GM23338 (cell line): ENCODE measurements around the gene HS1BP3. TPM values are rescaled to one million over a fixed set of nuclear protein-coding genes. Genes with fewer than 3 reads are reported as not detected.

ENCODE experiments used
- ATAC-seq: fragments of 200-7000 bp; cut with Tn5 transposase; 3 replicates; pipeline ENCODE4 v1.9.1; 2020
- DNase-seq: peaks from one replicate; pipeline ENCODE4 v3.0.0-alpha.2; 2015; ENCODE audit warnings: low spot score
- H2AFZ ChIP-seq: fragments of 200-600 bp; sonication (generic); 2 replicates; pipeline ENCODE4 v1.8.0; 2016; ENCODE audit warnings: antibody characterized with exemption, mild to moderate bottlenecking, moderate library complexity
- H3F3A ChIP-seq: fragments of 200-600 bp; sonication (generic); replicated peaks from 2 replicates; pipeline ENCODE4 v1.8.0; 2017; ENCODE audit warnings: antibody characterized with exemption, mixed run types, low read depth
- H3K27ac ChIP-seq: fragments of 200-600 bp; sonication (generic); 2 replicates; pipeline ENCODE4 v1.6.1; 2016; ENCODE audit warnings: low read depth
- H3K27me3 ChIP-seq: fragments of 200-600 bp; sonication (generic); 2 replicates; pipeline ENCODE4 v1.8.0; 2016; ENCODE audit warnings: mild to moderate bottlenecking, mixed run types, moderate library complexity; ENCODE audit not compliant: insufficient read depth
- H3K36me3 ChIP-seq: fragments of 200-600 bp; sonication (generic); 2 replicates; pipeline ENCODE4 v1.8.0; 2016; ENCODE audit warnings: mild to moderate bottlenecking; ENCODE audit not compliant: insufficient read depth
- H3K4me1 ChIP-seq: fragments of 200-600 bp; sonication (generic); 2 replicates; pipeline ENCODE4 v1.8.0; 2016; ENCODE audit warnings: mild to moderate bottlenecking, moderate library complexity; ENCODE audit not compliant: insufficient read depth
- H3K4me2 ChIP-seq: fragments of 200-600 bp; sonication (generic); 2 replicates; pipeline ENCODE4 v1.7.1; 2017; ENCODE audit warnings: mixed run types
- H3K4me3 ChIP-seq: fragments of 200-600 bp; sonication (generic); 2 replicates; pipeline ENCODE4 v1.6.1; 2016; ENCODE audit warnings: mixed run types
- H3K79me2 ChIP-seq: fragments of 200-600 bp; sonication (generic); replicated peaks from 2 replicates; pipeline ENCODE4 v1.8.0; 2017; ENCODE audit warnings: mild to moderate bottlenecking; ENCODE audit not compliant: insufficient read depth
- H3K9me2 ChIP-seq: fragments of 200-600 bp; sonication (generic); 2 replicates; pipeline ENCODE4 v1.8.0; 2017; ENCODE audit not compliant: insufficient read depth
- H4K20me1 ChIP-seq: fragments of 200-600 bp; sonication (generic); replicated peaks from 2 replicates; pipeline ENCODE4 v1.8.0; 2017; ENCODE audit warnings: mild to moderate bottlenecking; ENCODE audit not compliant: insufficient read depth
- H3K27ac Mint-ChIP-seq: 2 replicates; pipeline ENCODE4 v1.8.0; 2020; ENCODE audit warnings: inconsistent platforms, mild to moderate bottlenecking, moderate library complexity, mixed read lengths
- H3K27me3 Mint-ChIP-seq: 3 replicates; pipeline ENCODE4 v1.8.0; 2022; ENCODE audit warnings: low read depth, mild to moderate bottlenecking, moderate library complexity, mixed read lengths, inconsistent platforms; ENCODE audit not compliant: insufficient read depth, poor library complexity
- H3K36me3 Mint-ChIP-seq: 3 replicates; pipeline ENCODE4 v1.8.0; 2021; ENCODE audit warnings: low read depth, mild to moderate bottlenecking, inconsistent platforms, moderate library complexity, mixed read lengths
- H3K4me1 Mint-ChIP-seq: 3 replicates; pipeline ENCODE4 v1.8.0; 2020; ENCODE audit warnings: mild to moderate bottlenecking, inconsistent platforms, mixed read lengths
- H3K4me3 Mint-ChIP-seq: 3 replicates; pipeline ENCODE4 v1.8.0; 2021; ENCODE audit warnings: moderate library complexity, mild to moderate bottlenecking, inconsistent platforms, mixed read lengths
- H3K9me3 Mint-ChIP-seq: 3 replicates; pipeline ENCODE4 v1.8.0; 2020; ENCODE audit warnings: moderate library complexity, mild to moderate bottlenecking, inconsistent platforms, mixed read lengths
- CREB1 ChIP-seq: fragments of 250-450 bp; sonication (Bioruptor Pico); IDR thresholded peaks from 2 replicates; pipeline ENCODE4 v1.5.0; 2020; ENCODE audit warnings: low read depth, mild to moderate bottlenecking, moderate library complexity
- EZH2 ChIP-seq: fragments of 200-600 bp; sonication (generic); IDR thresholded peaks from one replicate; pipeline ENCODE4 v1.8.0; 2017; ENCODE audit warnings: antibody characterized with exemption, mild to moderate bottlenecking, low read depth; ENCODE audit not compliant: unreplicated experiment
- EZH2phosphoT487 ChIP-seq: fragments of 200-600 bp; sonication (generic); IDR thresholded peaks from one replicate; pipeline ENCODE4 v1.8.1; 2018; ENCODE audit warnings: antibody characterized with exemption; ENCODE audit not compliant: unreplicated experiment
- JUNB ChIP-seq: IDR thresholded peaks from one replicate; pipeline ENCODE4 v1.6.1; 2016; ENCODE audit warnings: antibody characterized with exemption; ENCODE audit not compliant: unreplicated experiment
- NANOG ChIP-seq: IDR thresholded peaks from 2 replicates; pipeline ENCODE4 v1.6.1; 2016; ENCODE audit warnings: antibody characterized with exemption, borderline replicate concordance
- POLR2AphosphoS5 ChIP-seq: IDR thresholded peaks from 2 replicates; pipeline ENCODE4 v1.6.1; 2016; ENCODE audit warnings: antibody characterized with exemption, low read depth
- ZNF114 ChIP-seq: fragments of 250-450 bp; sonication (Bioruptor Pico); IDR thresholded peaks from 2 replicates; pipeline ENCODE4 v1.5.0; 2020; ENCODE audit warnings: mild to moderate bottlenecking, moderate library complexity
- ZNF331 ChIP-seq: fragments of 250-450 bp; sonication (Bioruptor Pico); IDR thresholded peaks from 2 replicates; pipeline ENCODE4 v1.5.0; 2020; ENCODE audit warnings: low read depth, mild to moderate bottlenecking, moderate library complexity
- polyA plus RNA-seq: library from polyadenylated mRNA; unstranded; fragments of >200 nt; fragmentation: Nextera tagmentation; extraction: Ambion mirVana; gene quantifications from 2 replicates; pipeline ENCODE4 v1.2.1, GENCODE V29; 2016
- total RNA-seq: library from RNA; depleted of rRNA; stranded (reverse); fragments of >200 nt; shearing (Covaris generic); gene quantifications from 2 replicates; pipeline ENCODE4 v1.2.3, GENCODE V29; 2014
- TF ChIP-seq, protein P1 (sequence below): IDR thresholded peaks from 2 replicates; pipeline ENCODE4 v1.6.1; 2016; ENCODE audit warnings: antibody characterized with exemption
- TF ChIP-seq, protein P2 (sequence below), 2 experiments: fragments of 200-600 bp in 1 of 2; sonication (generic) in 1 of 2; conservative IDR thresholded peaks; 2 replicates each; pipeline versions ENCODE4 v1.5.1 to v1.6.1; 2016 to 2017; ENCODE audit warnings: antibody characterized with exemption in 2 of 2, low read depth in 2 of 2, mild to moderate bottlenecking in 2 of 2, moderate library complexity in 1 of 2
- TF ChIP-seq, protein P3 (sequence below): IDR thresholded peaks from one replicate; pipeline ENCODE4 v1.6.1; 2018; ENCODE audit warnings: antibody characterized with exemption; ENCODE audit not compliant: unreplicated experiment
- TF ChIP-seq, protein P4 (sequence below): fragments of 250-450 bp; sonication (Bioruptor Pico); IDR thresholded peaks from 2 replicates; pipeline ENCODE4 v1.5.0; 2020; ENCODE audit warnings: mild to moderate bottlenecking, moderate library complexity

HS1BP3 gene
- total and polyA plus RNA-seq, 2 experiments from 2014 or later = 7.2 to 15.0 TPM

DNA sequence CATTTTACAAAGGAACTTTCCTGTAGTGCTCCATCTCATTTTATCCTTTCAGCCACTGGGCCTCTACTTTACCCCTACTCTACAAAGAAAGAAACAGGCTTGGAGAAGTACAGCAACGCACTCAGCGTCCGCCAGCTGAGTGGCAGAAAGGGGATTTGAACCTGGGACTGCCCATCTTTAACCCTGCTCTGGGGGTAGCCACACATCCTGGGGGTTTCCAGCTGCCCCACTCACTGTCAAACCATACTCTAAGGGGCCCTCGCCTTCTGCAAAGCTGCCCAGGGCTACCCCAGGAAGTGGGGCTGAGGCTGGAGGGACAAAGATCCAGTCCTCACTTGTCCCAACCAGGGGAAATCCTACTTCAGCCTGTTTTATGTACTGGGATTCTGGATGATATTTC, 17.9 kb downstream of the HS1BP3 start:
- H4K20me1 ChIP-seq = no peaks in the 10 kb centered on the region
- no peaks in the 10 kb centered on the region for H3K9me3 Mint-ChIP-seq
- no peak overlapping the region for H3K4me3 ChIP-seq
- no peak for DNase-seq
- no peak overlapping the region for H3K27ac Mint-ChIP-seq
- peaks cover 3% of the 10 kb centered on the region for H3K27me3 Mint-ChIP-seq
- no peaks in the 10 kb centered on the region for H3K36me3 ChIP-seq
- no peak overlapping the region for H3K27ac ChIP-seq
- no peaks in the 10 kb centered on the region for H3F3A ChIP-seq
- no peaks in the 10 kb centered on the region; the same call in 2 of the 3 replicates for H3K36me3 Mint-ChIP-seq
- H3K79me2 ChIP-seq = no peaks in the 10 kb centered on the region
- no peak for ATAC-seq
- peaks cover 31% of the 10 kb centered on the region for H3K4me1 Mint-ChIP-seq
- no peaks in the 10 kb centered on the region; the same call in 1 of the 2 replicates for H3K9me2 ChIP-seq
- no peak overlapping the region for H2AFZ ChIP-seq
- H3K4me1 ChIP-seq = peaks cover 6% of the 10 kb centered on the region
- TF ChIP-seq, protein P1, sequence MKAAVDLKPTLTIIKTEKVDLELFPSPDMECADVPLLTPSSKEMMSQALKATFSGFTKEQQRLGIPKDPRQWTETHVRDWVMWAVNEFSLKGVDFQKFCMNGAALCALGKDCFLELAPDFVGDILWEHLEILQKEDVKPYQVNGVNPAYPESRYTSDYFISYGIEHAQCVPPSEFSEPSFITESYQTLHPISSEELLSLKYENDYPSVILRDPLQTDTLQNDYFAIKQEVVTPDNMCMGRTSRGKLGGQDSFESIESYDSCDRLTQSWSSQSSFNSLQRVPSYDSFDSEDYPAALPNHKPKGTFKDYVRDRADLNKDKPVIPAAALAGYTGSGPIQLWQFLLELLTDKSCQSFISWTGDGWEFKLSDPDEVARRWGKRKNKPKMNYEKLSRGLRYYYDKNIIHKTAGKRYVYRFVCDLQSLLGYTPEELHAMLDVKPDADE = no peak
- TF ChIP-seq CREB1 (CRISPR knock-in tag) (no peak), ZNF331 (CRISPR knock-in tag) (no peak), EZH2 (no peak), POLR2AphosphoS5 (no peak), ZNF114 (CRISPR knock-in tag) (no peak), NANOG (no peak), EZH2phosphoT487 (no peak), JUNB (no peak)
- TF ChIP-seq, protein P2, sequence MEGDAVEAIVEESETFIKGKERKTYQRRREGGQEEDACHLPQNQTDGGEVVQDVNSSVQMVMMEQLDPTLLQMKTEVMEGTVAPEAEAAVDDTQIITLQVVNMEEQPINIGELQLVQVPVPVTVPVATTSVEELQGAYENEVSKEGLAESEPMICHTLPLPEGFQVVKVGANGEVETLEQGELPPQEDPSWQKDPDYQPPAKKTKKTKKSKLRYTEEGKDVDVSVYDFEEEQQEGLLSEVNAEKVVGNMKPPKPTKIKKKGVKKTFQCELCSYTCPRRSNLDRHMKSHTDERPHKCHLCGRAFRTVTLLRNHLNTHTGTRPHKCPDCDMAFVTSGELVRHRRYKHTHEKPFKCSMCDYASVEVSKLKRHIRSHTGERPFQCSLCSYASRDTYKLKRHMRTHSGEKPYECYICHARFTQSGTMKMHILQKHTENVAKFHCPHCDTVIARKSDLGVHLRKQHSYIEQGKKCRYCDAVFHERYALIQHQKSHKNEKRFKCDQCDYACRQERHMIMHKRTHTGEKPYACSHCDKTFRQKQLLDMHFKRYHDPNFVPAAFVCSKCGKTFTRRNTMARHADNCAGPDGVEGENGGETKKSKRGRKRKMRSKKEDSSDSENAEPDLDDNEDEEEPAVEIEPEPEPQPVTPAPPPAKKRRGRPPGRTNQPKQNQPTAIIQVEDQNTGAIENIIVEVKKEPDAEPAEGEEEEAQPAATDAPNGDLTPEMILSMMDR (conservative IDR thresholded peaks at IDR 0.05; ENCODE audit: low read depth in 2 of 2) = no peak
- TF ChIP-seq, protein P3, sequence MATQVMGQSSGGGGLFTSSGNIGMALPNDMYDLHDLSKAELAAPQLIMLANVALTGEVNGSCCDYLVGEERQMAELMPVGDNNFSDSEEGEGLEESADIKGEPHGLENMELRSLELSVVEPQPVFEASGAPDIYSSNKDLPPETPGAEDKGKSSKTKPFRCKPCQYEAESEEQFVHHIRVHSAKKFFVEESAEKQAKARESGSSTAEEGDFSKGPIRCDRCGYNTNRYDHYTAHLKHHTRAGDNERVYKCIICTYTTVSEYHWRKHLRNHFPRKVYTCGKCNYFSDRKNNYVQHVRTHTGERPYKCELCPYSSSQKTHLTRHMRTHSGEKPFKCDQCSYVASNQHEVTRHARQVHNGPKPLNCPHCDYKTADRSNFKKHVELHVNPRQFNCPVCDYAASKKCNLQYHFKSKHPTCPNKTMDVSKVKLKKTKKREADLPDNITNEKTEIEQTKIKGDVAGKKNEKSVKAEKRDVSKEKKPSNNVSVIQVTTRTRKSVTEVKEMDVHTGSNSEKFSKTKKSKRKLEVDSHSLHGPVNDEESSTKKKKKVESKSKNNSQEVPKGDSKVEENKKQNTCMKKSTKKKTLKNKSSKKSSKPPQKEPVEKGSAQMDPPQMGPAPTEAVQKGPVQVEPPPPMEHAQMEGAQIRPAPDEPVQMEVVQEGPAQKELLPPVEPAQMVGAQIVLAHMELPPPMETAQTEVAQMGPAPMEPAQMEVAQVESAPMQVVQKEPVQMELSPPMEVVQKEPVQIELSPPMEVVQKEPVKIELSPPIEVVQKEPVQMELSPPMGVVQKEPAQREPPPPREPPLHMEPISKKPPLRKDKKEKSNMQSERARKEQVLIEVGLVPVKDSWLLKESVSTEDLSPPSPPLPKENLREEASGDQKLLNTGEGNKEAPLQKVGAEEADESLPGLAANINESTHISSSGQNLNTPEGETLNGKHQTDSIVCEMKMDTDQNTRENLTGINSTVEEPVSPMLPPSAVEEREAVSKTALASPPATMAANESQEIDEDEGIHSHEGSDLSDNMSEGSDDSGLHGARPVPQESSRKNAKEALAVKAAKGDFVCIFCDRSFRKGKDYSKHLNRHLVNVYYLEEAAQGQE = no peak
- TF ChIP-seq, protein P4, sequence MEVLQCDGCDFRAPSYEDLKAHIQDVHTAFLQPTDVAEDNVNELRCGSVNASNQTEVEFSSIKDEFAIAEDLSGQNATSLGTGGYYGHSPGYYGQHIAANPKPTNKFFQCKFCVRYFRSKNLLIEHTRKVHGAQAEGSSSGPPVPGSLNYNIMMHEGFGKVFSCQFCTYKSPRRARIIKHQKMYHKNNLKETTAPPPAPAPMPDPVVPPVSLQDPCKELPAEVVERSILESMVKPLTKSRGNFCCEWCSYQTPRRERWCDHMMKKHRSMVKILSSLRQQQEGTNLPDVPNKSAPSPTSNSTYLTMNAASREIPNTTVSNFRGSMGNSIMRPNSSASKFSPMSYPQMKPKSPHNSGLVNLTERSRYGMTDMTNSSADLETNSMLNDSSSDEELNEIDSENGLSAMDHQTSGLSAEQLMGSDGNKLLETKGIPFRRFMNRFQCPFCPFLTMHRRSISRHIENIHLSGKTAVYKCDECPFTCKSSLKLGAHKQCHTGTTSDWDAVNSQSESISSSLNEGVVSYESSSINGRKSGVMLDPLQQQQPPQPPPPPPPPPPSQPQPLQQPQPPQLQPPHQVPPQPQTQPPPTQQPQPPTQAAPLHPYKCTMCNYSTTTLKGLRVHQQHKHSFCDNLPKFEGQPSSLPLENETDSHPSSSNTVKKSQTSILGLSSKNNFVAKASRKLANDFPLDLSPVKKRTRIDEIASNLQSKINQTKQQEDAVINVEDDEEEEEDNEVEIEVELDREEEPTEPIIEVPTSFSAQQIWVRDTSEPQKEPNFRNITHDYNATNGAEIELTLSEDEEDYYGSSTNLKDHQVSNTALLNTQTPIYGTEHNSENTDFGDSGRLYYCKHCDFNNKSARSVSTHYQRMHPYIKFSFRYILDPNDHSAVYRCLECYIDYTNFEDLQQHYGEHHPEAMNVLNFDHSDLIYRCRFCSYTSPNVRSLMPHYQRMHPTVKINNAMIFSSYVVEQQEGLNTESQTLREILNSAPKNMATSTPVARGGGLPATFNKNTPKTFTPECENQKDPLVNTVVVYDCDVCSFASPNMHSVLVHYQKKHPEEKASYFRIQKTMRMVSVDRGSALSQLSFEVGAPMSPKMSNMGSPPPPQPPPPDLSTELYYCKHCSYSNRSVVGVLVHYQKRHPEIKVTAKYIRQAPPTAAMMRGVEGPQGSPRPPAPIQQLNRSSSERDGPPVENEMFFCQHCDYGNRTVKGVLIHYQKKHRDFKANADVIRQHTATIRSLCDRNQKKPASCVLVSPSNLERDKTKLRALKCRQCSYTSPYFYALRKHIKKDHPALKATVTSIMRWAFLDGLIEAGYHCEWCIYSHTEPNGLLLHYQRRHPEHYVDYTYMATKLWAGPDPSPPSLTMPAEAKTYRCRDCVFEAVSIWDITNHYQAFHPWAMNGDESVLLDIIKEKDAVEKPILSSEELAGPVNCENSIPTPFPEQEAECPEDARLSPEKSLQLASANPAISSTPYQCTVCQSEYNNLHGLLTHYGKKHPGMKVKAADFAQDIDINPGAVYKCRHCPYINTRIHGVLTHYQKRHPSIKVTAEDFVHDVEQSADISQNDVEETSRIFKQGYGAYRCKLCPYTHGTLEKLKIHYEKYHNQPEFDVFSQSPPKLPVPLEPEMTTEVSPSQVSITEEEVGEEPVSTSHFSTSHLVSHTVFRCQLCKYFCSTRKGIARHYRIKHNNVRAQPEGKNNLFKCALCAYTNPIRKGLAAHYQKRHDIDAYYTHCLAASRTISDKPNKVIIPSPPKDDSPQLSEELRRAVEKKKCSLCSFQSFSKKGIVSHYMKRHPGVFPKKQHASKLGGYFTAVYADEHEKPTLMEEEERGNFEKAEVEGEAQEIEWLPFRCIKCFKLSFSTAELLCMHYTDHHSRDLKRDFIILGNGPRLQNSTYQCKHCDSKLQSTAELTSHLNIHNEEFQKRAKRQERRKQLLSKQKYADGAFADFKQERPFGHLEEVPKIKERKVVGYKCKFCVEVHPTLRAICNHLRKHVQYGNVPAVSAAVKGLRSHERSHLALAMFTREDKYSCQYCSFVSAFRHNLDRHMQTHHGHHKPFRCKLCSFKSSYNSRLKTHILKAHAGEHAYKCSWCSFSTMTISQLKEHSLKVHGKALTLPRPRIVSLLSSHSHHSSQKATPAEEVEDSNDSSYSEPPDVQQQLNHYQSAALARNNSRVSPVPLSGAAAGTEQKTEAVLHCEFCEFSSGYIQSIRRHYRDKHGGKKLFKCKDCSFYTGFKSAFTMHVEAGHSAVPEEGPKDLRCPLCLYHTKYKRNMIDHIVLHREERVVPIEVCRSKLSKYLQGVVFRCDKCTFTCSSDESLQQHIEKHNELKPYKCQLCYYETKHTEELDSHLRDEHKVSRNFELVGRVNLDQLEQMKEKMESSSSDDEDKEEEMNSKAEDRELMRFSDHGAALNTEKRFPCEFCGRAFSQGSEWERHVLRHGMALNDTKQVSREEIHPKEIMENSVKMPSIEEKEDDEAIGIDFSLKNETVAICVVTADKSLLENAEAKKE = no peak
- H3K27me3 ChIP-seq = no peaks in the 10 kb centered on the region
- H3K4me2 ChIP-seq = no peak overlapping the region; the same call in 1 of the 2 replicates
- H3K4me3 Mint-ChIP-seq = no peak overlapping the region
